ENCODE measurements around the gene HES7. TPM values are rescaled to one million over a fixed set of nuclear protein-coding genes. Genes with fewer than 3 reads are reported as not detected.
"Not testable (repeated sequence)": the region's sequence is repeated elsewhere in the genome, so short reads cannot be mapped to it uniquely, and the experiment has no call there.

HES7 gene
- total RNA-seq, 6 experiments from 2014 or later, result not detected

- Histone ChIP-seq H3K27ac (no peak overlapping the region), H3K9me3 (no peaks in the 10 kb centered on the region), H3K27me3 (peaks cover 0 to 9% of the 10 kb centered on the region in 2 donors), H3K36me3 (no peaks in the 10 kb centered on the region), H3K4me3 (peak overlapping the region; percentile 18 to 31 (median 20)), H3K4me1 (peaks cover 0 to 11% (median 5%) of the 10 kb centered on the region in 4 donors)
- intact Hi-C loops (cut with DNase I), result no loop called here
- DNase-seq (peak; percentile 70 to 80 (median 73)), ATAC-seq (peak; percentile 80 to 94 (median 92))
- TF ChIP-seq CTCF (IDR thresholded peaks at IDR 0.05) (peak; percentile 65 to 95 (median 89)), POLR2A (IDR thresholded peaks at IDR 0.05) (no peak)
- 8% methylated on average over 13 of the region's 87 CpGs for WGBS (ENCODE audit: insufficient coverage, low coverage, low lambda C conversion rate, missing lambda C conversion rate)
Measured at GRCh38 chr17:8079291-8080207, 44.4 kb downstream of the HES7 start.

- ATAC-seq; intact Hi-C loops (cut with DNase I); H3K36me3 ChIP-seq; H3K4me3 ChIP-seq; DNase-seq; H3K9me3 ChIP-seq; H3K27ac ChIP-seq: not testable (repeated sequence)
- H3K4me1 ChIP-seq, result peaks cover 0 to 17% (median 5%) of the 10 kb centered on the region in 4 donors
- peaks cover 7 to 11% of the 10 kb centered on the region in 2 donors for H3K27me3 ChIP-seq
- 74% methylated on average over 2 of the region's 5 CpGs for WGBS (ENCODE audit: insufficient coverage, low coverage, low lambda C conversion rate, missing lambda C conversion rate)
Measured at GRCh38 chr17:8077939-8078338, 46.0 kb downstream of the HES7 start.

- H3K4me3 ChIP-seq, result no peak overlapping the region
- H3K27ac ChIP-seq, result no peak overlapping the region
- no peak for DNase-seq
- peaks cover 7 to 20% of the 10 kb centered on the region in 2 donors for H3K27me3 ChIP-seq
- H3K4me1 ChIP-seq, result peaks cover 0 to 22% (median 5%) of the 10 kb centered on the region in 4 donors
- H3K36me3 ChIP-seq, result no peaks in the 10 kb centered on the region
- ATAC-seq, result no peak
- intact Hi-C loops (cut with DNase I), result no loop called here
- WGBS (ENCODE audit: insufficient coverage, low coverage, low lambda C conversion rate, missing lambda C conversion rate), result 66% methylated on average over 7 of the region's 13 CpGs
- TF ChIP-seq POLR2A (IDR thresholded peaks at IDR 0.05), result no peak
- TF ChIP-seq CTCF (IDR thresholded peaks at IDR 0.05), result no peak
- H3K9me3 ChIP-seq, result no peaks in the 10 kb centered on the region
Measured at GRCh38 chr17:8076502-8077266, 47.2 kb downstream of the HES7 start.

- TF ChIP-seq POLR2A (IDR thresholded peaks at IDR 0.05), result no peak
- no peak for TF ChIP-seq CTCF (IDR thresholded peaks at IDR 0.05)
- DNase-seq, result no peak
- Histone ChIP-seq H3K4me1 (peaks cover 0 to 22% (median 5%) of the 10 kb centered on the region in 4 donors), H3K36me3 (no peaks in the 10 kb centered on the region), H3K9me3 (no peaks in the 10 kb centered on the region), H3K27ac (no peak overlapping the region), H3K4me3 (no peak overlapping the region), H3K27me3 (peaks cover 7 to 27% of the 10 kb centered on the region in 2 donors)
- 67% methylated on average over 7 of the region's 14 CpGs for WGBS (ENCODE audit: insufficient coverage, low coverage, low lambda C conversion rate, missing lambda C conversion rate)
- intact Hi-C loops (cut with DNase I), result no loop called here
- ATAC-seq, result no peak
Measured at GRCh38 chr17:8075574-8076342, 48.1 kb downstream of the HES7 start.
